K562 (cell line): ENCODE data around the gene CD52. TPM values are rescaled to one million over a fixed set of nuclear protein-coding genes. Genes with fewer than 3 reads are reported as not detected.

ENCODE experiments used
- BMI1 ChIP-seq: fragments of 150-350 bp; IDR thresholded peaks from 2 replicates; pipeline ENCODE4 v1.6.1; 2014; ENCODE audit warnings: low read length
- CREB5 ChIP-seq: fragments of 250-450 bp; sonication (Bioruptor Pico); IDR thresholded peaks from 2 replicates; pipeline ENCODE4 v1.5.0; 2020; ENCODE audit warnings: mild to moderate bottlenecking
- ESRRB ChIP-seq: fragments of 250-450 bp; sonication (Bioruptor Pico); IDR thresholded peaks from 2 replicates; pipeline ENCODE4 v1.5.0; 2020; ENCODE audit warnings: mild to moderate bottlenecking, moderate library complexity, borderline replicate concordance
- GABPA ChIP-seq: fragments of 200-800 bp; sonication (Bioruptor generic); conservative IDR thresholded peaks from 2 replicates; pipeline ENCODE4 v1.6.1; 2016; ENCODE audit warnings: low read depth, missing genetic modification characterization, missing compliant biosample characterization
- JUN ChIP-seq, 2 experiments: sonication (generic) in 1 of 2; formaldehyde crosslinking in 1 of 2; IDR thresholded peaks; 2 replicates each; pipeline versions ENCODE4 v1.6.1 to v1.8.0; 2012 to 2022; ENCODE audit warnings: borderline replicate concordance in 2 of 2, mild to moderate bottlenecking in 2 of 2, improper control_type of control experiment in 1 of 2, low read depth in 1 of 2, low read length in 1 of 2, missing genetic modification reagents in 1 of 2
- MLX ChIP-seq, 2 experiments: fragments of 450-650 bp in 1 of 2; sonication (generic) in 1 of 2; formaldehyde crosslinking; conservative IDR thresholded peaks; 2 replicates each; pipeline versions ENCODE4 v1.4.0 to v1.8.1; 2020 to 2022; ENCODE audit warnings: mild to moderate bottlenecking in 1 of 2, missing genetic modification reagents in 1 of 2
- PTBP1 ChIP-seq: fragments of 200-400 bp; formaldehyde crosslinking; IDR thresholded peaks from 2 replicates; pipeline ENCODE4 v1.6.1; 2017; ENCODE audit warnings: low read depth, low read length
- RBFOX2 ChIP-seq: fragments of 200-400 bp; formaldehyde crosslinking; IDR thresholded peaks from 2 replicates; pipeline ENCODE4 v1.6.1; 2017; ENCODE audit warnings: low read depth, mild to moderate bottlenecking, low read length, moderate library complexity
- SFPQ ChIP-seq: fragments of 200-400 bp; formaldehyde crosslinking; IDR thresholded peaks from 2 replicates; pipeline ENCODE4 v1.6.1; 2017; ENCODE audit warnings: mild to moderate bottlenecking, low read depth, low read length, moderate library complexity
- SLC30A9 ChIP-seq: fragments of 250-450 bp; sonication (Bioruptor Pico); IDR thresholded peaks from 2 replicates; pipeline ENCODE4 v1.8.0; 2022; ENCODE audit warnings: mild to moderate bottlenecking, moderate library complexity
- SPI1 ChIP-seq: IDR thresholded peaks from 2 replicates; pipeline ENCODE4 v1.6.1; 2011; ENCODE audit warnings: low read depth, low read length, control low read depth, borderline replicate concordance
- TAF15 ChIP-seq: fragments of 200-400 bp; formaldehyde crosslinking; IDR thresholded peaks from 2 replicates; pipeline ENCODE4 v1.6.1; 2017; ENCODE audit warnings: mild to moderate bottlenecking, low read depth, low read length, moderate library complexity
- TCF3 ChIP-seq: sonication (generic); formaldehyde crosslinking; IDR thresholded peaks from 2 replicates; pipeline ENCODE4 v1.4.0; 2020; ENCODE audit warnings: mild to moderate bottlenecking, missing genetic modification reagents
- TEAD4 ChIP-seq, 2 experiments: sonication (generic) in 1 of 2; formaldehyde crosslinking in 1 of 2; IDR thresholded peaks; 2 replicates each; pipeline versions ENCODE4 v1.6.1 to v1.8.0; 2012 to 2022; ENCODE audit warnings: borderline replicate concordance in 1 of 2, inconsistent platforms in 1 of 2, low read length in 1 of 2, mild to moderate bottlenecking in 1 of 2, missing genetic modification reagents in 1 of 2
- U2AF1 ChIP-seq: fragments of 200-400 bp; formaldehyde crosslinking; optimal IDR thresholded peaks from 2 replicates; pipeline ENCODE3; 2017; ENCODE audit warnings: mild to moderate bottlenecking, low read depth, low read length, moderate library complexity
- WHSC1 ChIP-seq: IDR thresholded peaks from one replicate; pipeline ENCODE4 v1.6.1; 2012; ENCODE audit warnings: low read length, control low read depth, inconsistent platforms
- XRCC4 ChIP-seq: IDR thresholded peaks from one replicate; pipeline ENCODE4 v1.6.1; 2011; ENCODE audit not compliant: insufficient read depth, insufficient read length; ENCODE audit errors: extremely low read depth
- ZBTB2 ChIP-seq: fragments of 450-650 bp; IDR thresholded peaks from 2 replicates; pipeline ENCODE4 v1.6.1; 2016; ENCODE audit warnings: antibody characterized with exemption
- ZKSCAN3 ChIP-seq: fragments of 250-450 bp; sonication (Bioruptor Pico); IDR thresholded peaks from 2 replicates; pipeline ENCODE4 v1.4.0; 2020
- ZNF24 ChIP-seq: fragments of 450-650 bp; IDR thresholded peaks from 2 replicates; pipeline ENCODE4 v1.6.1; 2016
- ZNF311 ChIP-seq: fragments of 250-450 bp; sonication (Bioruptor Pico); IDR thresholded peaks from 2 replicates; pipeline ENCODE4 v1.4.0; 2020; ENCODE audit warnings: mild to moderate bottlenecking, moderate library complexity
- ZNF551 ChIP-seq: fragments of 250-450 bp; sonication (Bioruptor Pico); IDR thresholded peaks from 2 replicates; pipeline ENCODE4 v1.5.0; 2021; ENCODE audit warnings: mild to moderate bottlenecking, moderate library complexity
- polyA plus RNA-seq, 8 experiments: library from polyadenylated mRNA; depleted of rRNA in 4 of 8; stranded (reverse) in 5 of 8; unstranded in 3 of 8; fragments of >200 nt; fragmentation: Nextera tagmentation in 2 of 8; fragmentation: Illumina TruSeq in 1 of 8; extraction: Ambion mirVana in 2 of 8; extraction: Trizol in 1 of 8; gene quantifications; 2 replicates each; pipeline versions ENCODE4 v1.2.1 to v1.2.3, GENCODE V29; 2011 to 2014; ENCODE audit warnings: inconsistent platforms in 1 of 8, missing spikeins in 1 of 8
- total RNA-seq, 7 experiments: library from RNA; depleted of rRNA in 6 of 7; stranded (reverse); fragments of >200 nt in 6 of 7; fragmentation: Illumina TruSeq in 2 of 7; extraction: Trizol in 2 of 7; gene quantifications; 2 replicates each; pipeline versions ENCODE4 v1.2.1 to v1.2.3, GENCODE V29; 2011 to 2021; ENCODE audit warnings: low replicate concordance in 1 of 7

Gene CD52
- total and polyA plus RNA-seq, 9 of the 15 experiments (the other 6 are each of a cell fraction or from before 2014, with no cell fraction given): 34.9 to 488 (median 173) TPM

DNA sequence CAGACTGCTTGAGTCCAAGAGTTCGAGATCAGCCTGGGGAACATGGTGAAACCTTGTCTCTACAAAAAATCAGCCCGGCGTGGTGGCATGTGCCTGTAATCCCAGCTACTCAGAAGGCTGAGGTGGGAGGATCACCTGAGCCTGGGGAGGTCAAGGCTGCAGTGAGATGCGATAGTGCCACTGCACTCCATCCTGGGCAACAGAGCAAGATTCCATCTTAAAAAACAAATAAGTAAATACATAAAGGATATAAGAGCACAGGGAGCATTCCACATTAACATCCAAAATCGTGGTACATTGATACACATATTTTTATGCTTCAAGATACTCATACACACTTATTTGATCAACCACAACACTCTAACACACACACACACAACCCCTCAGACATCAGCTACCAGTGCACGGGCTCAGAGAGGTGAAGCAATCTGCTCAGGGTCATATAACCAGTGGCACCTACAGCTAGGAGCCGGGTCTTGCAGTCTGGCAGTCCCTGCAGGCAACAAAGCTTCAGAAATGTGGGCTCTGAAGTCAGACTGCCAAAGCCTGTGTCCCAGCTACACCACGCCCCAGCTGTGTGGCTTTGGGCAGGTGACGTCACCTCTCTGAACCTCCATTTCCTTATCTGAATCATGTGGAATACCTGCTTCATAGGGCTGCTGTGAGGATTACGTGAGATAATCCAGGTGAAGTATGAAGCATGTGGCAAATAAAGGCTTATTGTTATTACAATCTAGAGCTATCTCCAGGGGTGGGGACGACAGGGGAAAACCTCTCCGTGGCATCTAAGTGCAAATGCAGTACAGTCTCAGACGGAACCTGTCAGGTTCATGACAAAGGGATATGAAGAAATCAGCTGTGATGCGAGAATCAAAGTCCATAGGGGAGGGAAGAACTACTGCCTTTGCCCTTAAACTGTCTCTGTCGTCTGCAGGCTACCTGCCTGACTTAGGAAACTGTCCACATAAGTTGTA, 40.9 kb downstream of the CD52 start (continued):
- TF ChIP-seq ZNF551 (CRISPR knock-in tag) (no peak), ZNF311 (CRISPR knock-in tag) (no peak), ZKSCAN3 (CRISPR knock-in tag) (no peak), MLX (CRISPR knock-in tag; conservative IDR thresholded peaks at IDR 0.05) (no peak), JUN (IDR thresholded peaks at IDR 0.05; ENCODE audit: borderline replicate concordance, low read depth, low read length) (peak; percentile 78), JUN (CRISPR knock-in tag; IDR thresholded peaks at IDR 0.05; ENCODE audit: borderline replicate concordance) (peak; percentile 86), RBFOX2 (no peak), PTBP1 (no peak), ESRRB (CRISPR knock-in tag) (no peak), TCF3 (CRISPR knock-in tag) (peak; percentile 6; the same call in 1 of the 2 replicates), TEAD4 (IDR thresholded peaks at IDR 0.05; ENCODE audit: low read length) (no peak), TEAD4 (CRISPR knock-in tag; IDR thresholded peaks at IDR 0.05; ENCODE audit: borderline replicate concordance) (no peak), GABPA (tag) (no peak), U2AF1 (no peak), WHSC1 (no peak), TAF15 (no peak), ZNF24 (no peak), XRCC4 (no peak), CREB5 (CRISPR knock-in tag) (no peak), ZBTB2 (no peak), SPI1 (no peak), SLC30A9 (CRISPR knock-in tag) (no peak), SFPQ (no peak), BMI1 (no peak)
